ENCODE results near the gene XXYLT1. TPM values are rescaled to one million over a fixed set of nuclear protein-coding genes. Genes with fewer than 3 reads are reported as not detected.

Gene XXYLT1
- polyA plus RNA-seq, 1 donor (not counting 4 experiments of a cell fraction or from before 2014, with no cell fraction given) = 11.1 TPM

GRCh38 chr3:195173657-195174056 lies 97.3 kb downstream of the XXYLT1 start:
- no peak for FAIRE-seq
- Histone ChIP-seq H3K4me3 (ENCODE audit: control insufficient read depth in 2 of 3, extremely low read depth in 1 of 3, insufficient read depth in 2 of 3, low read depth in 1 of 3, low read length in 3 of 3) (no peak overlapping the region), H3K4me1 (ENCODE audit: control insufficient read depth, extremely low read depth, insufficient read depth, low read length) (peaks cover 17% of the 10 kb centered on the region), H3K36me3 (ENCODE audit: control insufficient read depth in 2 of 2, extremely low read depth in 1 of 2, insufficient read depth in 2 of 2, low read length in 2 of 2) (peaks cover 0 to 2% of the 10 kb centered on the region in 2 experiments), H3K27ac (ENCODE audit: control insufficient read depth, insufficient read depth, low read length) (no peak overlapping the region), H4K20me1 (ENCODE audit: control insufficient read depth, extremely low read depth, insufficient read depth, low read length) (no peaks in the 10 kb centered on the region), H3K9me3 (ENCODE audit: control insufficient read depth, low read depth, low read length) (no peaks in the 10 kb centered on the region), H3K27me3 (ENCODE audit: control insufficient read depth, extremely low read depth, insufficient read depth, low read length) (no peaks in the 10 kb centered on the region), H3K4me2 (ENCODE audit: control insufficient read depth, extremely low read depth, insufficient read depth, low read depth, low read length) (no peak overlapping the region), H3K9me1 (ENCODE audit: control insufficient read depth, extremely low read depth, insufficient read depth, low read length) (peaks cover 5% of the 10 kb centered on the region), H2AFZ (ENCODE audit: control insufficient read depth, low read length) (no peak overlapping the region), H3K79me2 (ENCODE audit: control insufficient read depth, insufficient read depth, low read length) (no peaks in the 10 kb centered on the region), H3K9ac (ENCODE audit: control insufficient read depth, extremely low read depth, insufficient read depth, low read length) (no peak overlapping the region)
- no peak for TF ChIP-seq CTCF (optimal IDR thresholded peaks at IDR 0.05 in 1 of 3, IDR thresholded peaks at IDR 0.05 in 1 of 3, conservative IDR thresholded peaks at IDR 0.05 in 1 of 3; ENCODE audit: extremely low read depth in 1 of 3, insufficient read depth in 2 of 3, low read length in 3 of 3)
- no peak for TF ChIP-seq EZH2 (IDR thresholded peaks at IDR 0.05; ENCODE audit: low read length)
- no peak for DNase-seq (ENCODE audit: low read depth, low spot score)
- dilution Hi-C loops (cut with MboI; ENCODE audit: extremely low pct_ligation_motif_present, low sequenced_read_pairs) = no loop called here

GRCh38 chr3:195172896-195173295 lies 98.1 kb downstream of the XXYLT1 start:
- Histone ChIP-seq H2AFZ (ENCODE audit: control insufficient read depth, low read length) (no peak overlapping the region), H3K4me2 (ENCODE audit: control insufficient read depth, extremely low read depth, insufficient read depth, low read depth, low read length) (no peak overlapping the region), H3K27ac (ENCODE audit: control insufficient read depth, insufficient read depth, low read length) (no peak overlapping the region), H3K4me3 (ENCODE audit: control insufficient read depth in 2 of 3, extremely low read depth in 1 of 3, insufficient read depth in 2 of 3, low read depth in 1 of 3, low read length in 3 of 3) (no peak overlapping the region), H3K9me1 (ENCODE audit: control insufficient read depth, extremely low read depth, insufficient read depth, low read length) (peaks cover 6% of the 10 kb centered on the region), H3K36me3 (ENCODE audit: control insufficient read depth in 2 of 2, extremely low read depth in 1 of 2, insufficient read depth in 2 of 2, low read length in 2 of 2) (peaks cover 0 to 2% of the 10 kb centered on the region in 2 experiments), H3K9me3 (ENCODE audit: control insufficient read depth, low read depth, low read length) (no peaks in the 10 kb centered on the region), H3K4me1 (ENCODE audit: control insufficient read depth, extremely low read depth, insufficient read depth, low read length) (peaks cover 24% of the 10 kb centered on the region), H3K79me2 (ENCODE audit: control insufficient read depth, insufficient read depth, low read length) (no peaks in the 10 kb centered on the region), H3K9ac (ENCODE audit: control insufficient read depth, extremely low read depth, insufficient read depth, low read length) (no peak overlapping the region), H3K27me3 (ENCODE audit: control insufficient read depth, extremely low read depth, insufficient read depth, low read length) (no peaks in the 10 kb centered on the region), H4K20me1 (ENCODE audit: control insufficient read depth, extremely low read depth, insufficient read depth, low read length) (no peaks in the 10 kb centered on the region)
- DNase-seq (ENCODE audit: low read depth, low spot score) (no peak), FAIRE-seq (no peak)
- dilution Hi-C loops (cut with MboI; ENCODE audit: extremely low pct_ligation_motif_present, low sequenced_read_pairs) = no loop called here
- no peak for TF ChIP-seq CTCF (optimal IDR thresholded peaks at IDR 0.05 in 1 of 3, IDR thresholded peaks at IDR 0.05 in 1 of 3, conservative IDR thresholded peaks at IDR 0.05 in 1 of 3; ENCODE audit: extremely low read depth in 1 of 3, insufficient read depth in 2 of 3, low read length in 3 of 3)
- TF ChIP-seq EZH2 (IDR thresholded peaks at IDR 0.05; ENCODE audit: low read length) = no peak
